PC-3 (cell line): ENCODE measurements around the gene PCBP3.

Experiments
- EZH2 ChIP-seq: fragments of 300-600 bp; sonication (generic); IDR thresholded peaks from one replicate; pipeline ENCODE4 v1.6.1; 2017; ENCODE audit warnings: antibody characterized with exemption, mild to moderate bottlenecking, low read length; ENCODE audit not compliant: unreplicated experiment
- EZH2phosphoT487 ChIP-seq: fragments of 300-600 bp; sonication (generic); IDR thresholded peaks from 2 replicates; pipeline ENCODE4 v1.6.1; 2018; ENCODE audit warnings: mild to moderate bottlenecking, antibody characterized with exemption, low read length, borderline replicate concordance
- TF ChIP-seq, protein P1 (sequence below): fragments of 300-600 bp; sonication (generic); conservative IDR thresholded peaks from 2 replicates; pipeline ENCODE4 v1.5.1; 2017; ENCODE audit warnings: antibody characterized with exemption, low read depth, mild to moderate bottlenecking, low read length

DNA sequence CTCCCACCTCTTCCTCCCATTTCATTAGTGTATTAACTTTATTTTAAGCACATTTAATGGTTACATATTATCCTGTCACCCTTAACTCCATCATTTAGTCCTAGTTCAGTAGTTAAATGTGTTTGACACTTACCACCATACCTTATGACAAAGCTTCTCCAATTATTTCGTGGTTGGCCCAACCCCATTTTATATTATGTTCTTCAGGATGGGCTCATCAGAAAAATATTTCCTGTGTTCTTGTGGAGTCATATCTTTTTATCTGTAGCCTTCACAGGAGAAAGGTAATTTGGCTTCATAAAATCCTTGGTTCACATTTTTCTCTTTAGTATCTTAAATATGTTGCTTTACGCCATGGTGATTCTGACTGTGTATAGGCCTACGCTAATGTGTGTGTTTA is 195.7 kb downstream of the PCBP3 start:
- no peak for TF ChIP-seq EZH2
- TF ChIP-seq, protein P1, sequence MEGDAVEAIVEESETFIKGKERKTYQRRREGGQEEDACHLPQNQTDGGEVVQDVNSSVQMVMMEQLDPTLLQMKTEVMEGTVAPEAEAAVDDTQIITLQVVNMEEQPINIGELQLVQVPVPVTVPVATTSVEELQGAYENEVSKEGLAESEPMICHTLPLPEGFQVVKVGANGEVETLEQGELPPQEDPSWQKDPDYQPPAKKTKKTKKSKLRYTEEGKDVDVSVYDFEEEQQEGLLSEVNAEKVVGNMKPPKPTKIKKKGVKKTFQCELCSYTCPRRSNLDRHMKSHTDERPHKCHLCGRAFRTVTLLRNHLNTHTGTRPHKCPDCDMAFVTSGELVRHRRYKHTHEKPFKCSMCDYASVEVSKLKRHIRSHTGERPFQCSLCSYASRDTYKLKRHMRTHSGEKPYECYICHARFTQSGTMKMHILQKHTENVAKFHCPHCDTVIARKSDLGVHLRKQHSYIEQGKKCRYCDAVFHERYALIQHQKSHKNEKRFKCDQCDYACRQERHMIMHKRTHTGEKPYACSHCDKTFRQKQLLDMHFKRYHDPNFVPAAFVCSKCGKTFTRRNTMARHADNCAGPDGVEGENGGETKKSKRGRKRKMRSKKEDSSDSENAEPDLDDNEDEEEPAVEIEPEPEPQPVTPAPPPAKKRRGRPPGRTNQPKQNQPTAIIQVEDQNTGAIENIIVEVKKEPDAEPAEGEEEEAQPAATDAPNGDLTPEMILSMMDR = no peak
- no peak for TF ChIP-seq EZH2phosphoT487
